Kidney (tissue), 14 donors: Measurements from ENCODE around the gene A3GALT2. TPM values are rescaled to one million over a fixed set of nuclear protein-coding genes. Genes with fewer than 3 reads are reported as not detected.

Experiments used
- DNase-seq, 5 donors: peaks; one replicate each; pipeline ENCODE4 v3.0.0-alpha.2; 2013 to 2020
- FAIRE-seq: peaks from 2 replicates; lab custom pipeline; 2012; peaks lifted over from hg19 to GRCh38; lab: Jason Lieb, UNC
- H3K27ac ChIP-seq, 2 donors: one replicate each; pipeline ENCODE4 v1.7.0; 2013; ENCODE audit warnings: low read depth in 2 of 2, low read length in 2 of 2, inconsistent platforms in 1 of 2
- H3K27me3 ChIP-seq: one replicate; pipeline ENCODE4 v1.7.1; 2013; ENCODE audit warnings: low read length, inconsistent platforms; ENCODE audit not compliant: control insufficient read depth, insufficient read depth
- H3K36me3 ChIP-seq, 3 donors: one replicate each; pipeline versions ENCODE4 v1.7.0 to v1.7.1; 2013; ENCODE audit warnings: low read length in 3 of 3, control low read depth in 1 of 3, inconsistent platforms in 1 of 3; ENCODE audit not compliant: insufficient read depth in 3 of 3, control insufficient read depth in 2 of 3
- H3K4me1 ChIP-seq, 3 donors: one replicate each; pipeline versions ENCODE4 v1.7.0 to v1.7.1; 2013; ENCODE audit warnings: low read length in 3 of 3, inconsistent platforms in 1 of 3, low read depth in 1 of 3; ENCODE audit not compliant: control insufficient read depth in 2 of 3, insufficient read depth in 2 of 3
- H3K4me3 ChIP-seq, 3 donors: one replicate each; pipeline versions ENCODE4 v1.7.0 to v1.8.1; 2013; ENCODE audit warnings: low read length in 3 of 3, control low read depth in 1 of 3, inconsistent platforms in 1 of 3
- H3K9ac ChIP-seq, 3 donors: one replicate each; pipeline versions ENCODE4 v1.7.0 to v1.7.1; 2013; ENCODE audit warnings: low read length in 3 of 3, control low read depth in 1 of 3, inconsistent platforms in 1 of 3
- H3K9me3 ChIP-seq, 3 donors: one replicate each; pipeline versions ENCODE4 v1.7.0 to v1.7.1; 2013; ENCODE audit warnings: low read length in 3 of 3, control low read depth in 1 of 3, inconsistent platforms in 1 of 3; ENCODE audit not compliant: control insufficient read depth in 2 of 3, insufficient read depth in 1 of 3
- intact Hi-C: fragments of 100-400 bp; cut with DNase I; formaldehyde crosslinking; loops from one replicate; pipeline ENCODE4 v1.11.1; 2022
- polyA plus RNA-seq: library from polyadenylated mRNA; stranded (reverse); fragments of 350-450 nt; fragmentation: Illumina TruSeq; extraction: RNeasy Lipid Tissue Mini Kit (QIAGEN cat#74804); gene quantifications from one replicate; pipeline ENCODE4 v1.2.3, GENCODE V29; 2014; ENCODE audit warnings: low read depth, low replicate concordance; ENCODE audit not compliant: insufficient read depth
- total RNA-seq: library from RNA; stranded (reverse); fragmentation: NEBNext Ultra II Directional; extraction: Animal tissue kit (Norgen Biotek cat#: 25700); gene quantifications from one replicate; pipeline ENCODE4 v1.2.1, GENCODE V29; 2021
- TF ChIP-seq, protein P1 (sequence below): IDR thresholded peaks from 3 replicates; pipeline ENCODE4 v1.5.1; 2012; ENCODE audit warnings: mild to moderate bottlenecking, moderate library complexity, borderline replicate concordance; ENCODE audit not compliant: insufficient read depth; ENCODE audit errors: extremely low read depth
- donor health status: control.
- donor health status: control.
- donor health status: control.
- donor health status: control.
- donor health status: control.
- donor health status: DM: yes; HTN: yes; CAD: no.
- donor health status: Normal renal cell carcinoma (clear cell type).

A3GALT2 gene
- total and polyA plus RNA-seq, 2 donors from 2014 or later = not detected

DNA sequence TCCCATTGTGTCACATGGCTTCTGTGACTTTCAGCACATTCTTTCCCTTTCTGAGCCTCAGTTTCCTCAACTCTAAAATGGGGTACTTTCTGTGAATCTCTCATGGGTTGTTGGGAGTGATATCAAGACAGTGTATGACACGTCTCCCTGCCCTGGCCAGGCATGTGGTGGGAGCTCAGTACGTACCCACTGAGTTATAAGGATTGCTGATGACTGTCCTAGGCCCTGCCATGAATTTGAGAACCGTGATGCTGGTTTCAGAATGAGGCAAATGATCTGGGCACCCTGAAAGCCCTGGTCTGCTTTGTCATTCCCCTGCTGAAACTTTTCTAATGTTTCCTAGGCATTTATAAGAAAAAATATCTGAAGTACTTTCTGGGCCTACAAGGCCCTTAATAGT is 61.0 kb downstream of the A3GALT2 start:
- no peak for FAIRE-seq
- Histone ChIP-seq H3K36me3 (peaks cover 4 to 5% (median 5%) of the 10 kb centered on the region in 3 donors), H3K4me1 (peaks cover 9 to 52% (median 38%) of the 10 kb centered on the region in 3 donors), H3K4me3 (no peak overlapping the region), H3K9ac (no peak overlapping the region), H3K27me3 (no peaks in the 10 kb centered on the region), H3K27ac (no peak overlapping the region), H3K9me3 (no peaks in the 10 kb centered on the region)
- TF ChIP-seq, protein P1, sequence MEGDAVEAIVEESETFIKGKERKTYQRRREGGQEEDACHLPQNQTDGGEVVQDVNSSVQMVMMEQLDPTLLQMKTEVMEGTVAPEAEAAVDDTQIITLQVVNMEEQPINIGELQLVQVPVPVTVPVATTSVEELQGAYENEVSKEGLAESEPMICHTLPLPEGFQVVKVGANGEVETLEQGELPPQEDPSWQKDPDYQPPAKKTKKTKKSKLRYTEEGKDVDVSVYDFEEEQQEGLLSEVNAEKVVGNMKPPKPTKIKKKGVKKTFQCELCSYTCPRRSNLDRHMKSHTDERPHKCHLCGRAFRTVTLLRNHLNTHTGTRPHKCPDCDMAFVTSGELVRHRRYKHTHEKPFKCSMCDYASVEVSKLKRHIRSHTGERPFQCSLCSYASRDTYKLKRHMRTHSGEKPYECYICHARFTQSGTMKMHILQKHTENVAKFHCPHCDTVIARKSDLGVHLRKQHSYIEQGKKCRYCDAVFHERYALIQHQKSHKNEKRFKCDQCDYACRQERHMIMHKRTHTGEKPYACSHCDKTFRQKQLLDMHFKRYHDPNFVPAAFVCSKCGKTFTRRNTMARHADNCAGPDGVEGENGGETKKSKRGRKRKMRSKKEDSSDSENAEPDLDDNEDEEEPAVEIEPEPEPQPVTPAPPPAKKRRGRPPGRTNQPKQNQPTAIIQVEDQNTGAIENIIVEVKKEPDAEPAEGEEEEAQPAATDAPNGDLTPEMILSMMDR = no peak
- intact Hi-C loops = no loop called here
- no peak for DNase-seq

DNA sequence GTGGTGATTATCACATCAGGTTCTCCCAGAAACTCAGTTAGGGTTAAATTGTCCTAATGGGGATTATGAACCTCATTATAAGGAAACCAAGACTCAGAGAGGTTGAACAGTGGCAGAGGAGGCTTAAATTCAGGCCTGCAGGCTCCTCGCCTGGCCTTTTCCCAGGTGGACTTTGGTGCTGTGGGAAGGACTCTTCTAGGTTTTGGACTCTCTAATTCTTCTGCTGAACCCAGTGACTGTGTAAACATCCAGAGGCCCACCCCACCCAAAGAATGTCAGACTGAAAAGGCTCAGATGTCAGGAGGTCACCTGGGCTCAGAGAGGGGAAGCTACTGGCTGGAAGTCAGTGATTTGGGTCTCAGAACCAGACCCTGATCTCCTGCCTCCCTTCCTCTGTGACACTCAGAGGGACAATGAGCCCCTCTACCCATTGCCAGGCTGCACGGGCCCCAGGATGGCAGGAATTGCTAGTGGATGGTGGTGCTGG is 62.1 kb downstream of the A3GALT2 start:
- no peaks in the 10 kb centered on the region for H3K27me3 ChIP-seq
- FAIRE-seq = no peak
- peaks cover 4 to 5% (median 5%) of the 10 kb centered on the region in 3 donors for H3K36me3 ChIP-seq
- H3K4me3 ChIP-seq = no peak overlapping the region
- H3K27ac ChIP-seq = peak overlapping the region in 1 of 2 donors; percentile 32
- peak overlapping the region in 1 of 3 donors; percentile 70 for H3K9ac ChIP-seq
- DNase-seq = no peak
- TF ChIP-seq, protein P1 = no peak
- intact Hi-C loops = no loop called here
- no peaks in the 10 kb centered on the region for H3K9me3 ChIP-seq
- H3K4me1 ChIP-seq = peaks cover 9 to 51% (median 38%) of the 10 kb centered on the region in 3 donors

DNA sequence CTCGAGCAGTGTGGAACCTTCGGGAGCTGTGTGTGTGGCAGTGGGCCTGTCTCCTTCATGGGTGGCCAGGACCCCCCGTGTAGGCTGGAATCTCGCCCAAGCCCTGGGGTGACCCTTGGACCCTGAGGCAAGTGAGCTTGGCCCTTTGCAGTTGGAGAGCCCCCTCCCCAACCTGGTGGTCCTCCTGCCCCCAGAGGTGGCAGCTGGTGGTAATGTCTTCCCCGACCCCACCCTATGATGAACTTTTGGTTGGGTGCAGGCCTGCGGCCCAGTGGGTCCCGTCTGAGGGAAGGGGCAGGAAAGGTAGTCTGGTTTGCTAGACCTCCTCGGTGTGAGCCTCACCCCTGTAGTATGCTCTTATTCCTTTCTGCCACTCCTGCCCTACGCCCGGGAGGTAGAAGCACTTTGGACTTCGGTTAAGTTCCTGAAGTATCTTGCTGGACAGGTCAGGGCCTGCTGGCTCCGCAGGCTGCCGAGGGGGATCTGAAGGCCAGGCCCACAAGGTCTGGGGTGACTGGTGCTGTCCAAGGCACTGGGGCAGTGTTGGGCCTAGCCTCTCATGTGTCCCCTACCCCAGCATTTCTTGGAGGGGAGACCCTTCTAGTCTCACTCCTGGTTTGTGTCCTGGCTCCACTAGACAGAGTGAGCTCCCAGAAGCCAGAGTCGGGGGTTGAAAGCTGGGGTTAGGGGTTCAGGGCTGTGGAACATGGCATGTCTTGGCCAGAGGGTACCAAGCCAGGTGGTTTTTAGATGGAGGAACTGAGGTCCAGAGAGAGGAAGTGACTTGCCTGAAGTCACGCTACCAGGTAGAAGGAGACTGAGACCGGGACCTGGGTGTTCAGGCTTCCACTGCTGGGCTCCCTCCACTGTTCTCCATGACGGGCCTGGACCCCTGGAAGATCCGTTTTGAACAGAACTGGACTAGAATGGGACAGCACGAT is 62.9 kb downstream of the A3GALT2 start:
- FAIRE-seq (no peak), DNase-seq (peak in 4 of 5 donors; percentile 22 to 76 (median 50))
- peak overlapping the region; percentile 38 to 70 (median 67) for H3K9ac ChIP-seq
- TF ChIP-seq, protein P1 = no peak
- H3K27ac ChIP-seq = peak overlapping the region; percentile 81 to 86
- intact Hi-C loops = no loop called here
- H3K27me3 ChIP-seq = no peaks in the 10 kb centered on the region
- H3K4me1 ChIP-seq = peaks cover 9 to 47% (median 38%) of the 10 kb centered on the region in 3 donors
- no peaks in the 10 kb centered on the region for H3K9me3 ChIP-seq
- peaks cover 4 to 5% (median 5%) of the 10 kb centered on the region in 3 donors for H3K36me3 ChIP-seq
- peak overlapping the region; percentile 80 to 85 (median 85) for H3K4me3 ChIP-seq
